DND-41 (cell line): ENCODE data around the gene ADAMTS8.

Experiments used
- CTCF ChIP-seq: IDR thresholded peaks from 2 replicates; pipeline ENCODE4 v1.5.1; 2012; ENCODE audit warnings: borderline replicate concordance, low read length, moderate library complexity, mild to moderate bottlenecking; ENCODE audit not compliant: poor library complexity, severe bottlenecking; ENCODE audit errors: extremely low read depth
- EZH2 ChIP-seq: IDR thresholded peaks from 3 replicates; pipeline ENCODE4 v1.6.1; 2012; ENCODE audit warnings: borderline replicate concordance, low read depth, mild to moderate bottlenecking, moderate library complexity, low read length, inconsistent platforms; ENCODE audit not compliant: severe bottlenecking

- TF ChIP-seq CTCF, result no peak
- no peak for TF ChIP-seq EZH2
These were observed 10.2 kb downstream of the ADAMTS8 start for GRCh38 chr11:130418210-130418609.
